ENCODE measurements around the gene TAPT1.
"Not testable (repeated sequence)": the region's sequence is repeated elsewhere in the genome, so short reads cannot be mapped to it uniquely, and the experiment has no call there.

Gene TAPT1

GRCh38 chr4:16165931-16166330, 60.3 kb downstream of the TAPT1 start:
- DNase-seq: no peak

- DNase-seq: no peak
These were observed 63.4 kb downstream of the TAPT1 start for GRCh38 chr4:16162891-16163290.

DNA sequence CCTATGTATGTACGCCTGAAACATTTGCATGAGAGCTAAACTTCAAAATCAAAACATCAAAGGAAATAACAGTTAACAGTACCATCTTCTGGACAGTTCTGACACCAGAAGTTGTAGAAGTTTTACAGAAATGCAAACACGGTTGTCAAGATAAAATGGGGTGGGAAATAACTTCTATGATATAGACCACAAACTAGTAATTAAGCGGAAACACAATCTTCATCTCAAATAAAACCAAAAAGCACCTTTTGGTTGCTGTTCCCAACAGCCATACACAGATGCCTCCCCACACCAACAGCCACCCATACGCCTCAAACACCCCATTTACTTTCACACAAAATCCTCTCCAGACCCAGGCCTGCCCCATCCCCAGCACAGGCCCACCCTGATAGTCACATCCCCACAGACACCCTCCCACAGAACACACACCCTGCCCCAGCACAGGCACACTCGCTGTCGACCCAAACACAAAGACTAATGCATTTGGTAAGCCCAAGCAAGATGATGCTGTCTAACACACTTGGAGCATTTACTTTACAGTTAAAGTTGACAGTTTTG, 64.3 kb downstream of the TAPT1 start:
- no peak for DNase-seq

GRCh38 chr4:16160457-16160856, 65.8 kb downstream of the TAPT1 start:
- DNase-seq: no peak

- DNase-seq: no peak
These were observed 67.0 kb downstream of the TAPT1 start for GRCh38 chr4:16159286-16159685.

DNA sequence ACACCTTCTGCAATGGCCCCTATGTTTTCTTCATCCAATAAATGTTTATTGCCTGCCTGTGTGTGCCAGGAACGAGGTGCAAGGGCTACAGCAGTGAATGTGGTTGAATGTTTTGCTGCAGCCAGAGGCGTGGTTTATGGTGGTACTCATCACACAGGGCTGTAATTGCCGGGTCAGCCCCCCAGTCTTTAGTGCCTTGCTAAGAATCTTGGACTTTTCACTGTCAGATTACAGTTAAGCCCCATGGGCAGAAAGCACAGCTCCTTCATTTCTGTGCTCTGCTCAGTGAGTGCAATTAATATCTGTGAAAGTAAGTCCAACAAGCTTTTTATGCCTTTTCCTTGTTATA, 67.8 kb downstream of the TAPT1 start:
- no peak for DNase-seq

DNA sequence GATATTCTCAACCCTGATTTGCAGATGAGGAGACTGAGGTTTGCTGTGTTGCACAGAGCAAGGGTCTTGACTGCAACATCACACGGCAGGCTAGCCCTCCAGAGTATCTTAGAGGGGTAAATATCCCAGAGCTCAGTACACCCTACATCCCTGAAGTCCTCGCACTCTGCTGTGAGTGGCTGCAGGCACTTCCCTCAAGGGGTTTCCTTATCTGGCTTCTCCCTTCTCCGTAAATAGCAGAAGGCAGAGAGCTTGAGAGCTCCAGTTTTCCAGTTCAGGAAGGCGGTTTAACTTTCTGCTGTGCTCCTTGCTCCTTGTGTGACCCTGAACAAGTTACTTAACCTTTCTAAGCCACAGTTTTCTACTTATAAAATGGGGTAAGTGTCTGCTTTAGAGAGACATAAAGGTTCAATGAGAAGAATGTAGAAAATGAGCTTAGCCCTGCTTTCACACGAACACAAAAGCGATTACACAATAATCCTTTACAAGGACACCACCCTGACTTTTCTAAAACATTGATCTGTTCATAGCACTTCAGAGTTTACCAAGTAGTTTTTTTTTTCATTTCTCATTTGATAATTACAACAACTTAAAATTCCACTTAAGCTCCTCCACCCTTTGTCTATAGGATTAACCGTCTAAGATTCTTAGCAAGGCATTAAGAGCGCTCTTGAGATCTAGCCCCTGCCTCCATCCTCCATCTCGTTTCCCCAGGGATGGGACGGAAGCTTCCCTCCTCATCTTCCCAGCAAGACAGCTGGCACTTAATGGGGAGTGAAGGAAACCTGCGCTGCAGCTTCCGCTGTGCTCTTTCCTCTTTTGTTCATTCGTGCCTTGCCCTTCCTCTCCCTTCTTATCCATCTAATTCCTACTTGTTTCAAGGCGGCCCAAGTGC, 68.4 kb downstream of the TAPT1 start:
- DNase-seq: no peak

DNA sequence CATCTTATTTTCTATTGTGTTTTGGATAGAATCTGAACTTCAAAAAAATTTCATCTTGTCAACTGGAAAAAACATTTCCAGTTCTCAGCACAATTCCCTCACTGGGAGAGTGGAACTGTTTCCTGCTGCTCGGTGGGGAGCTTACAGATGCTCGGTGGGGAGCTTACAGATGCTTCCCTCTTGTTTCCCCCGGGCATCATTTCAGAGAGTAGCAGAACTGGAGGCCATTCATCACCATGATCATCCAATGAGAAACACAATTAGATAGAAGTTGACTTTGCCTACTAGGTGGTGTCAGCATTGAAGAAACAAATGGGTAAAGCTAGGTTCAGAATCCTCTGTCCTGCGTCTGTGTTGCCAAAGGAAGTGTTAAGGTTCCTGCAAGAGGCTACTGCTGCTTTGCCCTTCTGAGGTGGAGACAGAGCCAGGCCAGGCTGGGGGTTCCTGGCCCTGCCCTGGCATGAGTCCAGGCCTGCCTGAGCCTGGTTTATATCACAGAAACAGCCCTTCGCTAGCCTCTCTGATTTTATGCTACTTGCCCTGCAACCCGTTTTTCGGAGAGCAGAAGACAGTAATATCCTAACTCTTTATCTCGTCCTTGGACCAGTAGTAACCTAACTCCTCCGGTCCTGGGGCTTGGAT, 70.6 kb downstream of the TAPT1 start:
- DNase-seq: no peak

DNA sequence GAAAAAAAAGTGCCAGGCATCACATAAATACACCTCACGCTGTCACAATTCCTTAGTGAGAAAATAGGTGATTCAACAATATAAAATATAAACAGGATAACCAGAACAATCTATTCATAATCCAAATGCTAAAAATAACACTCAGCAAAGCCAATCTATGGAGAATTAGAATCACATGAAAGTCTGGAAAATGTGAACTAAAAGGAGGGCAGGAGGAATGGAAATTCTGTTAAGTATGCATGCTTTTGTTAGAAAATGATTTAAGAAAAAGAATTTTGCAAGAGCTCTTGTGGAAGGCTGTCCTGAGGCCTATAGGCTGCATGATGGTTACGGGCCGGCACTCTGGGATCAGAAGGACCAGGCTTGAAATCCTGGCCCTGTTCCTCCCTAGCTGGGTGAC, 71.8 kb downstream of the TAPT1 start:
- DNase-seq: no peak

DNA sequence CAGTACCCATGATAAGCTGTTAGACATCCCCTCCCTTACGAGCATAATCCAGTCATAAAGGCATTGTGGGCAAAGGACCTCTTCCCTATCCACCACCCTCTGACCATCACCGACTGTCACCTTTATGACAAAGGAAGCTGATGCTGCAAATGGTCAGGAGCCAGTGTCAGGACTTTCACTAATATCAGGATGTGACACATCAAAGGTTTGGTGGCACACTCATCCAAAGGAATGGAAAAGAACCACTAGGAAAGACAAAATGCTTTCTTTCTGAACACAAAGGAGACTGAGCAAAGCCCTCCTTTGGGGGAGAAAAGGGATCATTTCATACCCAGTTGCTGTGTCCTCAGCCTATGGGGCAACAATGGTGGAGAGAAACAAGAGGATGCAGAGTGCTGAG, 75.6 kb downstream of the TAPT1 start:
- DNase-seq: no peak

GRCh38 chr4:16144913-16145312, 81.4 kb downstream of the TAPT1 start:
- not testable (repeated sequence) for DNase-seq

DNA sequence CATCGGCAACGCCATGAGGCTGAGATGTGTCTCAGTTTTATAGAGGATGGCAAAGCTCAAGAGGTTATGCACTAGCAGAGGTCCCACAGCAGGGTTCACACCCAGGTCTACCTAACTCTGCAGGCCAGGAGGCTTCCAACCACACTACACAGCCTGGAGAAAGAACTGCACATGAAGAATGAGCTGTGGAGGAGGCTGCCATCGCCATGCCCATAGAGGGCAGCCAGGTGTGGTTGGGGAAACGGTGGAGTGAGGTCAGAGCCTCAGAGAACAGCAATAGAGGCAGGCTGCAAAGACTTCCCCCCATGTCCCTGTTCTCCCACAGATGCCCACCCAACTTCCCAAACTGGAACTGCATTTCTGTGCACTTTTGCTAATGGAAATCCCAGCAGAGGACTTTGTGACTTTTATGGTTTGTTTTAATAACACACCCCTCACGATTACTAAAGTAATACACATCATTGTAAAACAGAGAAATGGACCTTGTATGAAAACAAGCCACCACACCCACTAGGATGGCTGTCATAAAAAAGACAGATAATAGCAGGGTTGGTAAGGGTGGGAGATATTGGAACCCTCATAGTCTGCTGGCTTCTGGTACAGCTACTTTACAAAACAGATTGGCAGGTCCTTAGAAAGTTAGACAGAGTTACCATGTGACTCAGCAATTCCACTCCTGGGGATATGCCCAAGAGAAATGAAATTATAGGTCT, 83.5 kb downstream of the TAPT1 start:
- DNase-seq: no peak

DNA sequence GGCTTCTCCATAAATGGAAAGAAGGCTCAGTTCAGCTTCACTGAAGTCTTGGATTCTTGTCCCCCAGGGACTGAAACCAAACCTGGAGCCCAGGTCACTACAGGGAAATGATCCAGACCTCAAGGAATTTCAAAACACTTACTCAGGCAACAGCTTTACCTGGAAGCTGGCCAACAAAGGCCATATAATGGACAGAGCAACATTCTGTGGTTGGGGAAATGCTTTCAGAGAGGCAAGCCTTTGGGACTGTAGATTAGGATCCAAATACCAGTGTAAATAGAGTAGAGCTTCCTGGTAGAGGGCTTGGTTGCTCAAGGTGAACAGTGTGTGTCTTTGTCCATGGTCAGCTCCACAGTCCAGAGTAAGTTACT, 85.4 kb downstream of the TAPT1 start:
- DNase-seq: no peak

DNA sequence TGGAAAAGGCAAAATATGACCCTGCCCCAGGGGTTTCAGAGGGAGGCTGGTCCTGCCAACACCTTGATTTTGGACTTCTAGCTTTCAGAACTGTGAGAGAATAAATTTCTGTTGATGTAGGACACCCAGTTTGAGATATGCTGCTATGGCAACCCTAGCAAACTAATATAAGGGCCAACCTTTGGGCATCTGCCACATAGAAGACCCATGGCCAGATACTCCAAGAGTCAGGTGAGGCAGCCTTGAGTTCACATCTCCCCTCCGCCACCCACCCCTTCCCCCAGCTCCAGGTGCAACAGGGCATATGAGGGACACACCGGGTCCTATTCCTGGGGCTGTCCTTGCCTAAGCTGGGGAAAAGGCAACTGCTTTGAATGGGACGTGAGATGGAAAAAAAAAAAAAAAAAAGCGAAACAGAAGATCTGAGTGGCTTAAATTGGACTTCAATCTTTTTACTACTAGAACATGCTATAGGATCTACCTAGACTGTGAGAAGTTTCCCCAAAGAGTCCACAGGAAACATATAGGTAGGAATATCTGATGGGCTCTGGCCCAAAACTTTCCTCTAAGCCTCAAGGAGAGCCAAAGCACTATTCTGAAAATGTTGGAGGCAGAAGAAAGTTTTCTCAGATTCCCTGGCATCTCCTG, 85.9 kb downstream of the TAPT1 start:
- DNase-seq: no peak

DNA sequence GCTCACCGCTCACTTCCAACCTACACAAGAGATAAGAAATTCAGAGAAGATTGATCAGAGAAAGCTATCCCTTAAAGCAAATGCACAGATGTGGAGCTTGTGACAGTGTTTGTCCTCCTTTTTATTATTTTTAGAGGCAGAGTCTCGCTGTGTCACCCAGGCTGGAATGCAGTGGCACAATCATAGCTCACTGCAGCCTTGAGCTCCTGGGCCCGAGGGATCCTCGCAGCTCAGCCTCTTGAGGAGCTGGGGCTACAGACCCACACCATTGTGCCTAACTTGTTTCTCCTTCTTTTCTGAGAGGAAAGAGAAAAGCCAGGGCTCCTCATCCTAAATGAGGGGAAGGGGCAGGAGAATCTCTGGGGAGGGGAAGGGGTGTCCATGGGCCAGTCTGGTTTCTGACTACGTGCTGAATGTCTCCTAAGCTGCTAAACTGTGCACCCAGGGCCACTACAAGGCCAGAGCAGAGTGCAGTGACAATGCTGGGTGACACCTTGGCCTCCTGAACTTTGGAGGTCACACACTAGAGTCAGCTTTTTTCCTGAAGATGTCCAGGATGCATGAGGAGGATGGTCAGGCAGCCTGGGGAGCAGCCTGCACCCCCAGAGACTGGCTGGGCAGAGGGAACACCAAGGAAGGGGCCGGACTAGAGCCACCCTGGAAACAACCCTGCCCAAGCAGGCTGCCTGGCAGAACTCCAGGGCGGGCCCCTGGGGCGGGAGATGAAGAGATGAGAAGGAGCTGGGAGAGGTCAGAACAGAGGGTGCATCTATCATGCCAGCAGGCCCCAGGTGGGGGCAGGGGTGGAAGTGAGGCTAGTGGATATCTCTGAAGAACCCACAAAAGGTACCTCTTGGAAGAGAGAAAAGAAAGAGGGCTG, 87.0 kb downstream of the TAPT1 start:
- DNase-seq: no peak

- no peak for DNase-seq
These were observed 89.4 kb downstream of the TAPT1 start for GRCh38 chr4:16136827-16137226.

GRCh38 chr4:16136311-16136710, 90.0 kb downstream of the TAPT1 start:
- no peak for DNase-seq

GRCh38 chr4:16133406-16133805, 92.9 kb downstream of the TAPT1 start:
- DNase-seq: no peak

DNA sequence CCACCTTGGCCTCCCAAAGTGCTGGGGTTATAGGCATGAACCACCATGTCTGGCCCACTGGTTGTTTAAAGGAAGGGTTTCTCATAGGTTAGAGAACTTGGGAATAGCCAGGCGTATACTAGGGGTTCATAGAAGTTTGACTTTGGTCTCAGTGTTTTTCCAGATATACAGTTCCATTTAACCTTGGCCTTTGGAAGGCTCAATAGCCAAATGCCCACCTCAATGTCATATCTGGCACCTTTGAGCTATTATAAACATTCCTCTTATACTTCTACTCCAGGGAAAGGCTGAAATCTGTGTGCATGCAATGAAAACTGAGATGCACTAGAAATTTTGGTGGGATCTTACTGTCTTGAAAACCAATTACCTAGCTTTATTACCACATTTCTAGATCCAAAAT, 95.0 kb downstream of the TAPT1 start:
- no peak for DNase-seq

- DNase-seq: no peak
These were observed 96.9 kb downstream of the TAPT1 start for GRCh38 chr4:16129336-16129735.

GRCh38 chr4:16126714-16127113, 99.6 kb downstream of the TAPT1 start:
- DNase-seq: no peak
